MG63 (cell line): ENCODE data around the gene DHX35. TPM values are rescaled to one million over a fixed set of nuclear protein-coding genes. Genes with fewer than 3 reads are reported as not detected.
A peak's percentile ranks its signal among the peaks of the same experiment; 100 is the strongest.

ENCODE experiments used
- DNase-seq: peaks from one replicate; pipeline ENCODE4 v3.0.0-alpha.2; 2020
- H3K27me3 ChIP-seq: fragments of 250-450 bp; sonication (Bioruptor Pico); 2 replicates; pipeline ENCODE4 v1.5.1; 2020; ENCODE audit warnings: mild to moderate bottlenecking, moderate library complexity
- H3K36me3 ChIP-seq: fragments of 250-450 bp; sonication (Bioruptor Pico); 2 replicates; pipeline ENCODE4 v1.5.1; 2020; ENCODE audit warnings: mild to moderate bottlenecking, moderate library complexity
- H3K4me3 ChIP-seq: fragments of 250-450 bp; sonication (Bioruptor Pico); 2 replicates; pipeline ENCODE4 v1.5.1; 2020; ENCODE audit warnings: mild to moderate bottlenecking, moderate library complexity
- H3K9me3 ChIP-seq: fragments of 250-450 bp; sonication (Bioruptor Pico); 2 replicates; pipeline ENCODE4 v1.5.1; 2020; ENCODE audit warnings: mild to moderate bottlenecking, moderate library complexity
- total RNA-seq: library from RNA; depleted of rRNA; stranded (reverse); fragments of >200 nt; shearing (Covaris generic); gene quantifications from 2 replicates; pipeline ENCODE4 v1.2.3, GENCODE V29; 2014; ENCODE audit warnings: low replicate concordance

Gene DHX35
- total RNA-seq, 1 experiment from 2014 or later: 18.9 TPM

DNA sequence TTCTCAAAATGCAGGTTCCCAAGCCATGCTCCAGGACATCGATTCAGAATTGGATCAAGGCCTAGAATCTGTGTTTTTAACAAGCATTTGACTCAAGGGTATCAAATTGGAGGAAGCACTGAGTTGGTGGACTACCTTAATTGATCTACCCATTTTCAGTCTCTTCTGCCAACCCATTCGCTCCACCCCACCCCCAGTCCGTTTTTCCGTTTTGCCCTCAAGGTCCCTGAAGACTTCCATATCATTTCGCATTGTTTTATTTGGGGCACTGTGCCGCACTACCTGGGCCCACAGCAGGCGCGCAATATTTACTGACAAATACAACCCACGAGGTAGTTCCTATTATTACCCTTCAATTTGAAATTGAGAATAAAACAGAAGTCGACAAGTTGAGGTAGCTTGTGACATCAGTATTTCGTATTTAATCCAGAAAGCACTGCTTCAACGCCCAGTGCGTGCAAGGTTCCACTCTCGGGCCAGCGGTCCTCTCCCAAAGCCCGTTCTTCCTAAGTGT lies 557 bp upstream of the DHX35 start:
- H3K27me3 ChIP-seq: no peaks in the 10 kb centered on the region
- H3K9me3 ChIP-seq: no peaks in the 10 kb centered on the region
- DNase-seq: no peak
- peak overlapping the region; percentile 100 for H3K4me3 ChIP-seq
- H3K36me3 ChIP-seq: peaks cover 6% of the 10 kb centered on the region

DNA sequence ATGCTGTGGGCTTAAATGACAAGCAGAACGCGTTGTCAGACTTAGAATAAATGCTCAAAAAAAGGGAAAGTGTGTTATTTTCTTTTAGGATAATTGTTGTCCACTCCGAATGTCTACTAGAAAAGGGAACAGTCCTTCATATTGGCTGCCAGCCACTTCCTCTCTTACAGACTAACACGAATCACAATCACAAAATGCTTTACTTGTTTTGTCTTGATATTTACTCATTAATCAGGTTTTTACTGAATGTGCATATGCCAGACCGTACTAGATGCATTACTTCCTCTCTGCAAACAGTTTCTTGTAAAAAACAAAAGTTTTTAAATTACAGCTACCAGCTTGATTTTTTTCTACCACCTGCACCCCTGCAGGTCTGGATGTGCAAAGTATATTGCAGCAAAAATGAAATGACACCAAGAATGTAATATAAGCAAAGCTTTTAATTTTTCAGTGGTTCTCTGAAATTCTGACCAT lies 821 bp downstream of the DHX35 start:
- no peaks in the 10 kb centered on the region for H3K9me3 ChIP-seq
- DNase-seq: no peak
- H3K36me3 ChIP-seq: peaks cover 6% of the 10 kb centered on the region
- H3K27me3 ChIP-seq: no peaks in the 10 kb centered on the region
- peak overlapping the region; percentile 100 for H3K4me3 ChIP-seq

DNA sequence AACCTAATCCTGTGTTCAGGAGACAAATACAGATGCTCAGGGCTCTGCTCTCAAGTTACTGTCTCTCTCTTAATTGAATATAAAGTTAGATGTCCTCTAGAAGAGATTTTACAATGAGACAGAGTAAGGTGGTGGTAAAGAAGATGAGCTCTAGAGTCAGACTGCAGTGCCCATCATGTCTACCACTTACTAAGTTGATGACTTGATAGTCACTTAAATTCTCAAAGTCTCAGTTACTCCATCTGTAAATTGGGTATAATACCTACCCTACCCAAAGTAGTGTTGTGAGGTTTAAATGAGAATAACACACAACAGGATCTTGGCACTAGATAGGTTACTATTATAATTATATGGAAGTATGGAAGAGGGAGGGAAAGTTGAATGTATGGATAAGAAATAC lies 1.6 kb downstream of the DHX35 start:
- H3K27me3 ChIP-seq: no peaks in the 10 kb centered on the region
- DNase-seq: no peak

DNA sequence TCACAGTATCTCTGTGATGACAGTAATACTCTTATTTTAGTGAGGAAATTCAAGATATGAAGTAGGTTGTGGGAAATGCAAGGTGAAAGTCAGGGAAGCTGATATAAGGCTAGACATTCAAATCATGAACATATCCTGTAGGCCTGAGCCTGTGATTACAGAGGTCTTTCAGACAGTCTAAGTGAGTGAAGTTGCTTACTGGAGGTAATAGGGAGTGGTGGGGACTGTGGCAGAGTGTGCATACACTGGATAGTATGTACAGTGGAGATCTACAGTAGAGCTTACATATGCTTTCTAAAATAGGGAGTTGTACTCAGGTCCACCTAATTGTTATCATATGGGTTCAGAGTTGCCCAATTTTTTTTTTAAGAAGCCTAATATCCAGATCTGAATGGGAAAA lies 3.1 kb downstream of the DHX35 start:
- no peaks in the 10 kb centered on the region for H3K9me3 ChIP-seq
- H3K36me3 ChIP-seq: peaks cover 18% of the 10 kb centered on the region
- no peaks in the 10 kb centered on the region for H3K27me3 ChIP-seq
- DNase-seq: no peak
- no peak overlapping the region for H3K4me3 ChIP-seq

More for the DNA sequence above, 1.6 kb downstream of the DHX35 start:
- peaks cover 6% of the 10 kb centered on the region for H3K36me3 ChIP-seq
- no peaks in the 10 kb centered on the region for H3K9me3 ChIP-seq
- H3K4me3 ChIP-seq: no peak overlapping the region

DNA sequence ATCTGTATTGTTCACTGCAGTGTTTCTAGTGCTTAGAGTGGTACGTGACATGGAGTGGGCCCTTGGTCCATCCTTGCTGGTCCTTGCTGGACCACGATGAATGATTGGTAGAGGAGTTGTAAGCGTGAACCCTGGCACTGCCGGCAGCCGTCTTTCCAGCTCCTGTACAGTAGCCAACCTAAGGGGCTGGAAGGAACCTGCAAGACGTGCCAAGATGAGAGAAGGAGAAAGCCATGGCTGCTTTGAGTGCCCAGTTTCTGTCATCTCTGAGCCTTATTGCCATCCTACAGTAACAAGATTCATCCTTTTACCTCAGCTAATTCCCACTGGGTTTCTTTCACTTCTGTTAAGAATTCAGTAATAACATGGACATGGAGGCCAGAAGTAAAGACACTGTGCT lies 5.9 kb downstream of the DHX35 start:
- Histone ChIP-seq H3K36me3 (peaks cover 34% of the 10 kb centered on the region), H3K4me3 (no peak overlapping the region), H3K9me3 (no peaks in the 10 kb centered on the region), H3K27me3 (no peaks in the 10 kb centered on the region)
- DNase-seq: no peak

DNA sequence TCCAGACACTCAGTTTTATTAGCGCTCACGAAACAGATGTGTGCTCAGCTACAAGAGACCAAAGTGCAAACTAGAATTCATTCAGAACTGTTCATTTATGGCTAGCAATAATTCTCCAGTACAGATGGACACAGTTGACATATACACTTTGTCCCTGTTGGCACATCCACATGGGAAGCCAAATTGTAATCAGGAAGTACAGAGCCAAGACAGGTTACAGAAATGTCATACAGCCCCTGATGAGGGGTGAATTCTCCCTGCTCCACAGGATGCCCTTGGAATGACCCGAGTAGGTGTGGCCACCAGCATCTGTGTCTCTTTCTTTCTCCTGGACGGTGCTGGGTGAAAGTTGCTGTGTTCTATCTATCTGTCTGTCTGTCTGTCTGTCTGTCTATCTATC lies 7.6 kb downstream of the DHX35 start:
- no peaks in the 10 kb centered on the region for H3K9me3 ChIP-seq
- peaks cover 41% of the 10 kb centered on the region for H3K36me3 ChIP-seq
- no peak for DNase-seq
- H3K27me3 ChIP-seq: no peaks in the 10 kb centered on the region
- H3K4me3 ChIP-seq: no peak overlapping the region

DNA sequence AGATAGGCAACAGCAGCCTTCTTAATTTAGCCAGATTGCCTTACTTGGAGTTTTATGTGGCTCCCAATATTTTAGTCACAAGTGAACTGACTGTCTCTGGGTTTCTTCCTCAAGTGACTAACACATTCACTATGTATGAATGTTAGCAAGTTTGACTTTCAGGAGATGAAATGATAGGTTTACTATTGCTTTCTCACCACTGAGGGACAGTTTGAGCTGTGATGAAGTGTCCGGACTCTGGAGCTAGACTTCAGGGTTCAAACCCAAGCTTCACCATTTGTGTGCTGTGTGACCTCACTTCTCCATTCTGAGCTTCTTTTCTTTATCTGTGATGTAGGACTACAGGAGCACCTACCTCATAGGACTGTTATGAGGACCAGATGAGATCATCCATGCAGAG lies 8.2 kb downstream of the DHX35 start:
- Histone ChIP-seq H3K27me3 (no peaks in the 10 kb centered on the region), H3K4me3 (no peak overlapping the region), H3K36me3 (peaks cover 42% of the 10 kb centered on the region), H3K9me3 (no peaks in the 10 kb centered on the region)
- DNase-seq: no peak

DNA sequence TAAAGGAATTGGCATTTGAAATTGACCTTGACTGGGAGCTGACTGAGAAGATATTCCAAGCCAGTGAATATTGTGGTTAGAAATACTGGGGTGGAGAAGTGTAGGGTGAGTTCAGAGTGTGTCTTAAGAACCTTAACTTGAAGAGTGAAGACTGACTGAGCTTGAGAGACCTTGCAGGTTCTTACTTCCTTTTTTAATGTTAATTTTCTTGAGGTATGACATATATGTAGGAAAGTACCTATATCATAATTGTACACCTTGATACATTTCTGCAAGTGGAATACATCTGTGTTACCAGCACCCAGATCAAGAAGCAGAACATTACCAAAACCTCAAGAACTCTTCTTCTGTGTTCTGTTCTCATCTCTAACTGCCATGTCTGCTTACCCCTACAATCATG lies 11.0 kb downstream of the DHX35 start:
- DNase-seq: no peak
- H3K9me3 ChIP-seq: no peaks in the 10 kb centered on the region
- no peaks in the 10 kb centered on the region for H3K27me3 ChIP-seq
- H3K4me3 ChIP-seq: no peak overlapping the region
- peaks cover 49% of the 10 kb centered on the region for H3K36me3 ChIP-seq

DNA sequence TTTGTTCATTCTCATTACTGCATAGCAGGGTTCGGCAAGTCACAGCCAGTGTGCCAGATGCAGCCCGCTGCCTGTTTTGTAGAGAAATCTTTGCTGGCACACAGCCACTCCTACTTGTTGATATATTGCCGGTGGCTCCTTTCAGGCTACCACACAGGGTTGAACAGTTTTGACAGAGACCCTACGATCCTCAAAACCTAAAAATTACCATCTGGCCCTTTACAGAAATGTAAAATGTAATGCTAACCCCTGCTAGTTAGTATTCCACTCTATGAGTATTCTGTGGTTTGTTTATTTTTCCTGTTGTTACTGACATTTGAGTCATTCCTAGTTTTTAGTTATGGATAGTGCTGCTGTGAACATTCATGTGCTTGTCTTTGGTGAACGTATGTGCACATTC lies 11.5 kb downstream of the DHX35 start:
- no peak for DNase-seq
- Histone ChIP-seq H3K9me3 (no peaks in the 10 kb centered on the region), H3K4me3 (no peak overlapping the region), H3K27me3 (no peaks in the 10 kb centered on the region), H3K36me3 (peaks cover 49% of the 10 kb centered on the region)

DNA sequence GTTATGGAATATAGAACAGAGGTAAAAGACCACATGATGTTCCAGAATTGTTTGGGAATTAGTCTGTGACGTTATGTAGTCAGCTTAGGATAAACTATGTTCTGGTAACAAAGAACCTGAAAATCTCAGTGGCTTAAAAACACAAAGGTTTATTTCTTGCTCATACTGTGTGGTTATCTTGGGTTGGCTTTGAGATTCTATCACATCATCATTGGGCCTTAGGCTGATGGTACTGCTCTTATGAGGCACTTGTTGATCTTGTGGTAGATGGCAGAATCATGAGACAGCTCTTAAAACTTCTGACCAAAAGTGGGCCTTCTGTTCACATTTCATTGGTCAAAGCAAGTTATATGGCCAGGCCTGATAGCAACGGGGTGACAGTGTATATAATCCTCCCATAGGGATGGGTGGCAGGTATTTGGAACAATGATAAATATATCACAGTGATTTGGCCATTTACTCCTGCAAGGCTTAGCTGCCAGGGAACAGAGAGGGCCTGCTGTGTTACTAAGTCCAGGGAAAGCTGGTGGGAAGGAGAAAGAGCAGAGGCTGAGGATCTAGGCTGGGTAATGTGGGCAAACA lies 13.5 kb downstream of the DHX35 start:
- DNase-seq: no peak
- H3K9me3 ChIP-seq: no peaks in the 10 kb centered on the region
- H3K27me3 ChIP-seq: no peaks in the 10 kb centered on the region
- H3K36me3 ChIP-seq: peaks cover 34% of the 10 kb centered on the region
- no peak overlapping the region for H3K4me3 ChIP-seq

DNA sequence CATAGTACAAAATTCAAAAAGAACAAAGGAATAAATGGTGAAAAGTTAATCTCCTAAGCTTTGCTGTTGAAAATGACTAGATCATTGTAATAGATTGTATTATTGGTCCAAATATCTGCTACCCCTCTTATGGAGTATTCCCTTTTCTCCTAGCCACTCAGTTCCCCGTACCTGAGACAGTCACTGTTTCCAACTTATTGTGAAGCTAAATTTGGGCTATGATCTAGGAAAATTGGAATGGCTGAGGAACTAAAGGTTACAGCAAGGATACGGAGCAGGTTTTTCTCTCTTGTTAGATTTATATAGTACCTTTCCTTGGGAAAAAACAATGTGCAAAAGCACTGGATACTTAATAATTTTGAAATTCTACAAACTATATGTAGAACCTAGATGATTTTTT lies 17.3 kb downstream of the DHX35 start:
- DNase-seq: no peak
- Histone ChIP-seq H3K36me3 (peaks cover 26% of the 10 kb centered on the region), H3K27me3 (no peaks in the 10 kb centered on the region), H3K4me3 (no peak overlapping the region), H3K9me3 (no peaks in the 10 kb centered on the region)

DNA sequence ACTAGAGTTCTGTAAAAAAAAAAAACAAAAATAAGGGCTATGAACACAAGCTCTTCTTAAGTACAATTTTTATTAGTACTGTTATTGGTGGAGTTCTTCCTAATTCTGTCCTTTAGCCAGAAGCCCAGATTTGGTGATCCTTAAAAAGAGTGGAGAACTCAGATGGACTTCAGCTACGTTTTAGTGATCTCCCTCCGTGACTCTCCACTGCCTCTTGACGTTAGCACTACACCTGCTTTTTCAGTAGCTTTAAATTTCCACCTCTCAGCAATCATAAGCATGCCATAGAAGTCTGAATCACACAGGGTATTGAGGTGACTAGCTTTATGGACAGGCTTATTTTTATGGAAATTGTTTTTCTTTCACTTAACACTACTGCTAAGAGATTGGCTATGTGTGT lies 17.7 kb downstream of the DHX35 start:
- Histone ChIP-seq H3K27me3 (no peaks in the 10 kb centered on the region), H3K9me3 (no peaks in the 10 kb centered on the region), H3K4me3 (no peak overlapping the region), H3K36me3 (peaks cover 22% of the 10 kb centered on the region)
- no peak for DNase-seq

DNA sequence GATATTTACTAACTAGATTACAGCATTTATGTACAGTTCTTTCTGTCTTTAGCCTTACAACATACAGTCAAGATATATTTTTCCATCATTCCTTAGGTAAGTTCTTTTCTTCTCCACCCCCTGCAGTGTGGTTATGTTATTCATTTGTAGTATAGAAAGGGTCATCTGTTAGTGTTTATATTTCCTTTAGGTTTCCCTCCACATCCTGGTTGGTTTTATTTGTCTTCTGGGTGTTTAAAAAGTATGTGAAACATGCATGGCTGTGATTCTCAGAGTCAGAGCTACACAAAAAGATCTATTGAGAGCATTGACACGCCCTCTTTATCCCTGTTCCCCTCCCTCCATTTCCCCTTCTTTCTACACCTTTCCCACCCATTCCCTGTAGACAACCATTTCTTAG lies 20.1 kb downstream of the DHX35 start:
- Histone ChIP-seq H3K36me3 (peaks cover 22% of the 10 kb centered on the region), H3K9me3 (no peaks in the 10 kb centered on the region), H3K27me3 (no peaks in the 10 kb centered on the region), H3K4me3 (no peak overlapping the region)
- no peak for DNase-seq

DNA sequence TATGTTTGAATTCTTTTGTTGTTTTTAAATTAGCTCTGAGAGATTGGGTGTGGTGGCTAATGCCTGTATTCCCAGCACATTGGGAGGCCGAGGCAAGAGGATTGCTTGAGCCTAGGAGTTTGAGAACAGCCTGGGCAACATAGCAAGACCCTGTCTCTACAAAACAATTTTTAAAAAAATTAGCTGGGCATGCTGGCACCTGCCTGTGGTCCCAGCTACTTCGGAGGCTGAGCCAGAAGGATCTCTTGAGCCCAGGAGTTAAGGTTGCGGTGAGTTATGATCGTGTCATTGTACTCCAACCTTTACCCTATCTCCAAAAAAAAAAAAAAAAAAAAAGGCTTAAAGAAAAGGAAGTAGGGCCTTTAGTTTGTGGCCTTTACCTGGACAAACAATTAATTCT lies 22.9 kb downstream of the DHX35 start:
- Histone ChIP-seq H3K36me3 (peaks cover 28% of the 10 kb centered on the region), H3K27me3 (no peaks in the 10 kb centered on the region), H3K9me3 (no peaks in the 10 kb centered on the region), H3K4me3 (no peak overlapping the region)
- DNase-seq: no peak

DNA sequence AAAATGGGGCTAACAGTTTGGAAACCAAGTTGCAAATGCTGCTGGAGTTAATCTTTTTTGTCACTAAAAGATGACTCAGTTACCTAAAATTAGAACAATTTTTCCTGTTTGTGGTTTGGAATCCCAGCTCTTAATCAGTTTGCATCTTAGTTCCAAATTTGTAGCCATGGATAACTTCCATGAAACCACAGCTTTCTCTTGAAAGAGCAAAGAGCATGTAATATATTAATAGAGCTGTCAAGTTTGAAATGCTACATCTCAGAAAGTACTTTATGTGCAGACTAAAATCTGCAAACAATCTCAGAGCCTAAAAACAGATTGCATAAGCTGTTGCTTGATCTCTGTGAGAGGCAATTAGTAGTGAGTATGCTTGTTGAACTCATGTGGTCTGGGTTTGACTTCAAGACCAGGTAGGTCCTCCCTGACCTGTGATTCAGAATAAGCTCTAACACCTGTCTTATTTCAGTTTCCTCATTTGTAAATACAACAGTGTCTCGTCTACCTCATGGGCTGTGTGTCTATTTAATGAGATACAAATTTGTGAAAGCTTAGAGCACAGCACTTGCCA lies 23.5 kb downstream of the DHX35 start:
- H3K36me3 ChIP-seq: peaks cover 30% of the 10 kb centered on the region
- DNase-seq: no peak
- H3K9me3 ChIP-seq: no peaks in the 10 kb centered on the region
- H3K27me3 ChIP-seq: no peaks in the 10 kb centered on the region
- H3K4me3 ChIP-seq: no peak overlapping the region

DNA sequence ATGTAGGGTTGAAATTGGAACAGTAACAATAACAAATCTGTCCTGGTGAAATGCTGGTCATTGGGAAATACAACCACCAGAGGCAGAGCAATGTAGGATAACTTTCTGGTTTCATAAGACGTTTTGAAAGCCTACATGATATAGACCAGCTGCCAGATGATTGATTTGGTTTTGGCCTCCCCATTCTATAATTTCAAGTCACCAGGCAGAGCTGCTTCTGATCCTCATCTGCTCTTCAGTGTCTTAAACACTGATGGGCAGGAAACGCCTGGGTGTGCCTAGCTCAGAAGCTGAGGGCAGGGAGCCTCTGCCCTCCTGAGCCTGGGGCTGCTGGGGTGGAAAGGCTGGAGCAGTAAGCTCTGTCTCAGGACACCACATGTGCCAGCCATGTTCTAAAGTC lies 24.5 kb downstream of the DHX35 start:
- no peaks in the 10 kb centered on the region for H3K9me3 ChIP-seq
- no peak overlapping the region for H3K4me3 ChIP-seq
- no peaks in the 10 kb centered on the region for H3K27me3 ChIP-seq
- no peak for DNase-seq
- H3K36me3 ChIP-seq: peaks cover 31% of the 10 kb centered on the region

DNA sequence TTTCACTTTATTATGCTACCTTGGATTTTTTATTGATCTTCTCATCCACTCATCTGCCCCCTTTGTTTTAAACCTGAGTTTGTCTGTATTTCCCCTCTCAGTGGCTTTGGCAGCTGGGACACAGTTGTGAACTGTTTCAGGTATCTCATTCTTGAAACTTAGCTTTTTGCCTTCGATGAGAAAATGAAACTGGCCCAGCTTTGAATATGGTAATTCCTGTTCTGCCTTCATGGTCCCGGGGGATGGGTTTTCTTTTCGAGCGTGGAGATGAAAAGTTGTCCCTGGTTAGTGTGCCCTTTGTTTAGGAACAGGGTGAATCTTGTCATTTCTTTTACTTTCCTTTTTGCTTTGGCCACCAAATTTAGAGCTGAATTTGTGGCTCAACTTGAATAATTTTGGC lies 25.6 kb downstream of the DHX35 start:
- H3K27me3 ChIP-seq: no peaks in the 10 kb centered on the region
- DNase-seq: no peak
- no peak overlapping the region for H3K4me3 ChIP-seq
- no peaks in the 10 kb centered on the region for H3K9me3 ChIP-seq
- peaks cover 31% of the 10 kb centered on the region for H3K36me3 ChIP-seq

DNA sequence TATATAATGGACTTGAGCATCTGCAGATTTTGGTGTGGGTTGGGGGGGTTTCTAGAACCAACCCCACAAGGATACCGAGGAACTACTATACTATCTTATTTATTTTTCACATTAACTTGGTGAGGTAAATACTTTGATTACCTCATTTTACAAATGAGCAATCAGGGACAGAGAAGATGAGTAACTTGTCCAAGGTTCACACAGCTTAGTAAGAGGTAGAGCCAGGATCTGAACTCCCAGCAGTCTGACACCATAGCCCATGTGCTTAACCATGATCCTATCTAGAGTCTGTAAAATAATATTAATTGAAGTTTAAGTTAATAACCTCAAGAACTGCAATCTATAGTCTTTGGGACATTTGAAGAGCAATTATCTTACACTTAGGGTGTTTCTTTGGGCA lies 28.6 kb downstream of the DHX35 start:
- DNase-seq: no peak
- Histone ChIP-seq H3K9me3 (no peaks in the 10 kb centered on the region), H3K36me3 (peaks cover 29% of the 10 kb centered on the region), H3K4me3 (no peak overlapping the region), H3K27me3 (no peaks in the 10 kb centered on the region)
